ENCODE data around the gene EPAS1. TPM values are rescaled to one million over a fixed set of nuclear protein-coding genes. Genes with fewer than 3 reads are reported as not detected.

EPAS1 gene
- total and polyA plus RNA-seq, 2 of the 13 experiments (the other 11 are each of a cell fraction or from before 2014, with no cell fraction given): 47.1 to 182 TPM

DNA sequence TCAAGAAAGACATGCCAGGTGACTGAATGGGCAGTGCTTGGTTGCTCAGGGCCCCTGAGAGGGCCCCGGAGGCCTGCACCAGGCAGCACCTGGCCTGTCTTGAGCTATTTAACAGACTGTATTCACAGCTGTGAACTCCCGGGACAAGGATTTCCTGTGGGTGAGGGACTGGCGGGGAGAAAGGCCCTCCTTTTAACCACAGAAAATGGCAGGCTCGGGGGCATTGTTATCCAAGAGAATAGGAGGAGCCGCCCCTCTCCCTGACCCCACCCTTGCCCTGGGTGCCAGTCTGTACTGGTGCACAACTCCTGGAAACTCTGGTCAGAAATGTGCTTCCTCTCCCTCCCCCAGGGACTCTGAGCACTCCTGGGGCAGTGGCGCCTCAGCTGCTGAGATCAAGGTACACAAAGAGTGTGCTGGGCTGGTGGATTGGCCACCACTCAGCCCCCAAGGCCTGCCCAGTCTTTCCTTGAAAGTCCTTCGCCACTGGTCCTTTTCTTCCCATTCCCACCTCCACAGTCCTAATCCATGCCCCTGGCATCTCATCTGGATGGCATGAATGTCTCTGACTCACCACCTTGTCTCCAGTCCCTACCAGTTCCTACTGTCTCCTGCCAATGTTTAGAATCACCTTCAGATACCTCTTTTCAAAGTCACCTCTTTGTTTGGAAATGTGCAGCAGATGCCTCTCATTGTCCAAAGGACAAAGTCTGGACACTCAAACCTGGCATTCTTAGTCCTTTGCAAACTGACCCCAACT lies 19.6 kb upstream of the EPAS1 start (continued):
- TF ChIP-seq, protein P1, sequence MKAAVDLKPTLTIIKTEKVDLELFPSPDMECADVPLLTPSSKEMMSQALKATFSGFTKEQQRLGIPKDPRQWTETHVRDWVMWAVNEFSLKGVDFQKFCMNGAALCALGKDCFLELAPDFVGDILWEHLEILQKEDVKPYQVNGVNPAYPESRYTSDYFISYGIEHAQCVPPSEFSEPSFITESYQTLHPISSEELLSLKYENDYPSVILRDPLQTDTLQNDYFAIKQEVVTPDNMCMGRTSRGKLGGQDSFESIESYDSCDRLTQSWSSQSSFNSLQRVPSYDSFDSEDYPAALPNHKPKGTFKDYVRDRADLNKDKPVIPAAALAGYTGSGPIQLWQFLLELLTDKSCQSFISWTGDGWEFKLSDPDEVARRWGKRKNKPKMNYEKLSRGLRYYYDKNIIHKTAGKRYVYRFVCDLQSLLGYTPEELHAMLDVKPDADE (CRISPR knock-in tag; IDR thresholded peaks at IDR 0.05): no peak
- no peak for TF ChIP-seq MTERF4 (CRISPR knock-in tag; IDR thresholded peaks at IDR 0.05)
- peak; percentile 23 for TF ChIP-seq TEAD3 (CRISPR knock-in tag; optimal IDR thresholded peaks at IDR 0.05; ENCODE audit: borderline replicate concordance)
- no peak for TF ChIP-seq TEF (CRISPR knock-in tag; IDR thresholded peaks at IDR 0.05)
- no peak for TF ChIP-seq ZSCAN29 (CRISPR knock-in tag; conservative IDR thresholded peaks at IDR 0.05)
- TF ChIP-seq NFE2L2 (IDR thresholded peaks at IDR 0.05; ENCODE audit: low read length): no peak
- peak; percentile 33 for TF ChIP-seq ZMYM4 (CRISPR knock-in tag; IDR thresholded peaks at IDR 0.05)
- no peak for TF ChIP-seq FOXP4 (CRISPR knock-in tag; IDR thresholded peaks at IDR 0.05)
- TF ChIP-seq, protein P2, sequence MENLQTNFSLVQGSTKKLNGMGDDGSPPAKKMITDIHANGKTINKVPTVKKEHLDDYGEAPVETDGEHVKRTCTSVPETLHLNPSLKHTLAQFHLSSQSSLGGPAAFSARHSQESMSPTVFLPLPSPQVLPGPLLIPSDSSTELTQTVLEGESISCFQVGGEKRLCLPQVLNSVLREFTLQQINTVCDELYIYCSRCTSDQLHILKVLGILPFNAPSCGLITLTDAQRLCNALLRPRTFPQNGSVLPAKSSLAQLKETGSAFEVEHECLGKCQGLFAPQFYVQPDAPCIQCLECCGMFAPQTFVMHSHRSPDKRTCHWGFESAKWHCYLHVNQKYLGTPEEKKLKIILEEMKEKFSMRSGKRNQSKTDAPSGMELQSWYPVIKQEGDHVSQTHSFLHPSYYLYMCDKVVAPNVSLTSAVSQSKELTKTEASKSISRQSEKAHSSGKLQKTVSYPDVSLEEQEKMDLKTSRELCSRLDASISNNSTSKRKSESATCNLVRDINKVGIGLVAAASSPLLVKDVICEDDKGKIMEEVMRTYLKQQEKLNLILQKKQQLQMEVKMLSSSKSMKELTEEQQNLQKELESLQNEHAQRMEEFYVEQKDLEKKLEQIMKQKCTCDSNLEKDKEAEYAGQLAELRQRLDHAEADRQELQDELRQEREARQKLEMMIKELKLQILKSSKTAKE (CRISPR knock-in tag; IDR thresholded peaks at IDR 0.05; ENCODE audit: borderline replicate concordance): no peak
- TF ChIP-seq U2AF2 (IDR thresholded peaks at IDR 0.05; ENCODE audit: low read depth, low read length): no peak
- TF ChIP-seq PAWR (CRISPR knock-in tag; IDR thresholded peaks at IDR 0.05; ENCODE audit: borderline replicate concordance): no peak
- TF ChIP-seq ZBTB37 (CRISPR knock-in tag; IDR thresholded peaks at IDR 0.05): no peak
- TF ChIP-seq TFDP1 (CRISPR knock-in tag; IDR thresholded peaks at IDR 0.05; ENCODE audit: borderline replicate concordance): no peak
- TF ChIP-seq ZNF446 (CRISPR knock-in tag; IDR thresholded peaks at IDR 0.05): no peak
- no peak for TF ChIP-seq ZNF431 (CRISPR knock-in tag; IDR thresholded peaks at IDR 0.05; ENCODE audit: borderline replicate concordance, low read depth)
- TF ChIP-seq KAT8 (CRISPR knock-in tag; IDR thresholded peaks at IDR 0.05): no peak
